T-helper 17 cell (primary cell): ENCODE results near the gene APOO. TPM values are rescaled to one million over a fixed set of nuclear protein-coding genes. Genes with fewer than 3 reads are reported as not detected.
"Not testable (repeated sequence)": the region's sequence is repeated elsewhere in the genome, so short reads cannot be mapped to it uniquely, and the experiment has no call there.

Experiments used
- ATAC-seq: fragments of 150-1000 bp; cut with Tn5 transposase; 2 replicates; pipeline ENCODE4 v1.10.0; 2021; ENCODE audit warnings: mild to moderate bottlenecking, moderate library complexity
- DNase-seq, 3 donors: peaks; one replicate each; pipeline versions ENCODE4 v3.0.0 to v3.0.0-alpha.2; 2020 to 2021
- H3K9me3 ChIP-seq: one replicate; pipeline ENCODE4 v1.7.0; 2013; ENCODE audit warnings: low read length, mild to moderate bottlenecking; ENCODE audit not compliant: control insufficient read depth, poor library complexity, severe bottlenecking
- H3K27ac Mint-ChIP-seq: one replicate; pipeline ENCODE4 v1.8.0; 2022; ENCODE audit warnings: mild to moderate bottlenecking, moderate library complexity, mixed read lengths
- H3K27me3 Mint-ChIP-seq: one replicate; pipeline ENCODE4 v1.8.0; 2022; ENCODE audit warnings: mixed read lengths
- H3K36me3 Mint-ChIP-seq: one replicate; pipeline ENCODE4 v1.8.0; 2022; ENCODE audit warnings: low read depth, mixed read lengths
- H3K4me1 Mint-ChIP-seq: one replicate; pipeline ENCODE4 v1.8.0; 2022; ENCODE audit warnings: mild to moderate bottlenecking, mixed read lengths
- H3K4me3 Mint-ChIP-seq: one replicate; pipeline ENCODE4 v1.8.0; 2022; ENCODE audit warnings: mild to moderate bottlenecking, moderate library complexity, mixed read lengths
- total RNA-seq, 4 donors: library from RNA in 2 of 4; stranded (reverse) in 2 of 4; gene quantifications; one replicate each; pipeline ENCODE4 v1.2.3 and lab custom pipeline; 2022 to 2026

Gene APOO
- total RNA-seq, 2 donors from 2014 or later, result 10.9 to 14.9 TPM

GRCh38 chrX:23870041-23870440, 37.7 kb downstream of the APOO start:
- DNase-seq (no peak), ATAC-seq (no peak)
- Mint-ChIP-seq H3K4me3 (no peak overlapping the region), H3K4me1 (peaks cover 2% of the 10 kb centered on the region), H3K27ac (no peak overlapping the region), H3K27me3 (no peaks in the 10 kb centered on the region), H3K36me3 (peaks cover 3% of the 10 kb centered on the region)
- no peaks in the 10 kb centered on the region for H3K9me3 ChIP-seq

DNA sequence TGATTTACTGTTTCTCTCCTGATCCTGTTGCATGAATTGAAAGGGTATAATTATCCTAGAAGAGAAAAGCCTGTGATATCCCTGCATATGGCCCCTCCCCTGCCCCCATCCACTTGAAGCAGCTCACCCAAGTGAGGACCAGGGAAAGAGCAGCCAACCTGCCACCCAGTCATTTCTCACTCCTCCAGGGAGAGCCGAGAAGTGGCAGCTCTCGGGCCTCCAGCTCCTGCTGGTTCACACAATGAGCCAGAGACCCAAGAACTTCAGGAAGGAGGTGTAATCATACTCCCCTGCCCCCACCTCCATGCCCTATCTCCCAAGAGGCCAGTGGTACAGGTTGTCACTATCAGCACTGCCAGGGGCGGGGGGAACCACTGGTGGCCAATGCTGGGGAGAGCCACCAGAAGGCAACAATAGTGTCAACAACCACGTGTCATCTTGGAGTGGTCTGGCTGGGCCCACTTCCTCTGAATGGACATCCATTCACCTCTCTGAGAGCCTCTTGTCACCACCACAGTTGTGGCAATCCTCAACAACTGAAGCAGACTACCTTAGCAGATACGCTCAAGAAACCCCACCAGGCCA, 42.9 kb downstream of the APOO start:
- Mint-ChIP-seq H3K4me3 (no peak overlapping the region), H3K4me1 (peaks cover 3% of the 10 kb centered on the region), H3K27ac (no peak overlapping the region), H3K36me3 (no peaks in the 10 kb centered on the region), H3K27me3 (no peaks in the 10 kb centered on the region)
- no peaks in the 10 kb centered on the region for H3K9me3 ChIP-seq
- no peak for ATAC-seq
- no peak for DNase-seq

- H3K27ac Mint-ChIP-seq, DNase-seq, H3K9me3 ChIP-seq, H3K4me3 Mint-ChIP-seq, H3K27me3 Mint-ChIP-seq, H3K36me3 Mint-ChIP-seq, ATAC-seq, H3K4me1 Mint-ChIP-seq: not testable (repeated sequence)
These were observed 45.8 kb downstream of the APOO start for GRCh38 chrX:23861952-23862351.

DNA sequence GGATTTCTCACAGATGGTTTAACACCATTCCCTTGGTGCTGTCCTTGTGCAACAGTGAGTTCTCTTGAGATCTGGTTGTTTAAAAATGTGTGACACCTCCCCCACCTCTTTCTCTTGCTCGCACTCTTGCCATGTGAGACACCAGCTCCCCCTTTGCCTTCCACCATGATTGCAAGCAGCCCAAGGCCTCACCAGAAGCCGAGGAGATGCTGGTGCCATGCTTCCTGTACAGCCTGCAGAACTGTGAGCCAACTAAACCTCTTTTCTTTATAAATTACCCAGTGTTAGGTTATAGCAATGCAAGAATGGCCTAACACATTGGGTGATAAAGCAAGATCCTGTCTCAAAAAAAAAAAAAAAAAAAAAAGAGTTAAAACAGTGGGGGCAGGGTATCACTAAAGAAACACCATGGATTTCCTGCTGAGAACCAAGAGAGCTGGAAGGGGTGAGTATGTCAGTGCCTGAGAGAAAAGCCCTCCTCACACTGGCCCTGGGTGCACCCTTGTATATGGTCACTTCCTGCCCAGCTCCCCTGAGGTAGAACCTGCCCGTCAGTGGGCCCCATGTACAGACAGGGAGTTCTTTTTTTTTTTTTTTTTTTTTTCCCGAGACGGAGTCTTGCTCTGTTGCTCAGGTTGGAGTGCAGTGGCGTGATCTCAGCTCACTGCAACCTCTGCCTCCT, 46.4 kb downstream of the APOO start:
- Mint-ChIP-seq H3K4me1 (peaks cover 3% of the 10 kb centered on the region), H3K27me3 (no peaks in the 10 kb centered on the region), H3K27ac (no peak overlapping the region), H3K4me3 (no peak overlapping the region), H3K36me3 (no peaks in the 10 kb centered on the region)
- DNase-seq (no peak), ATAC-seq (no peak)
- no peaks in the 10 kb centered on the region for H3K9me3 ChIP-seq

DNA sequence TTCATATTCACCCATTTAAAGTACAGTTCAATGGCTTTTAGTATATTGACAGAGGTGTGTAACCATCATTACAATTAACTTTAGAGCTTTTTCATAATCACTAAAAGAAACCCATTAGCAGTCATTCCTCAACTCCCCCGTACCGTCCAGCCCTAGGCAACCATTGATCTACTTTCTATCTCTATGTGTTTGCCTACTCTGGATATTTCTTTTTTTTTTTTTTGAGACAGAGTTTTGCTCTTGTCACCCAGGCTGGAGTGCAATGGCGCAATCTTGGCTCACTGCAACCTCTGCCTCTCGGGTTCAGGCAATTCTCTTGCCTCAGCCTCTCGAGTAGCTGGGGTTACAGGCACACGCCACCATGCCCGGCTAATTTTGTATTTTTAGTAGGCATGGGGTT, 48.5 kb downstream of the APOO start:
- ATAC-seq, H3K4me1 Mint-ChIP-seq, H3K4me3 Mint-ChIP-seq, H3K36me3 Mint-ChIP-seq, DNase-seq, H3K27ac Mint-ChIP-seq, H3K9me3 ChIP-seq, H3K27me3 Mint-ChIP-seq: not testable (repeated sequence)

GRCh38 chrX:23857935-23858334, 49.8 kb downstream of the APOO start:
- no peaks in the 10 kb centered on the region for H3K36me3 Mint-ChIP-seq
- no peak for DNase-seq
- H3K27ac Mint-ChIP-seq, result peak overlapping the region; percentile 54

GRCh38 chrX:23857363-23857762, 50.4 kb downstream of the APOO start:
- no peak overlapping the region for H3K27ac Mint-ChIP-seq
- no peaks in the 10 kb centered on the region for H3K27me3 Mint-ChIP-seq
- no peak overlapping the region for H3K4me3 Mint-ChIP-seq
- no peaks in the 10 kb centered on the region for H3K9me3 ChIP-seq
- H3K4me1 Mint-ChIP-seq, result peaks cover 1% of the 10 kb centered on the region
- H3K36me3 Mint-ChIP-seq, result no peaks in the 10 kb centered on the region
- ATAC-seq, result no peak
- DNase-seq, result no peak

More at GRCh38 chrX:23857935-23858334, 49.8 kb downstream of the APOO start:
- Mint-ChIP-seq H3K4me1 (peaks cover 3% of the 10 kb centered on the region), H3K4me3 (no peak overlapping the region), H3K27me3 (no peaks in the 10 kb centered on the region)
- no peaks in the 10 kb centered on the region for H3K9me3 ChIP-seq
- no peak for ATAC-seq

GRCh38 chrX:23855569-23855968, 52.2 kb downstream of the APOO start:
- no peaks in the 10 kb centered on the region for H3K36me3 Mint-ChIP-seq
- DNase-seq (no peak), ATAC-seq (no peak)
- no peaks in the 10 kb centered on the region for H3K27me3 Mint-ChIP-seq
- no peak overlapping the region for H3K4me3 Mint-ChIP-seq
- H3K27ac Mint-ChIP-seq, result no peak overlapping the region
- H3K9me3 ChIP-seq, result no peaks in the 10 kb centered on the region
- no peaks in the 10 kb centered on the region for H3K4me1 Mint-ChIP-seq

DNA sequence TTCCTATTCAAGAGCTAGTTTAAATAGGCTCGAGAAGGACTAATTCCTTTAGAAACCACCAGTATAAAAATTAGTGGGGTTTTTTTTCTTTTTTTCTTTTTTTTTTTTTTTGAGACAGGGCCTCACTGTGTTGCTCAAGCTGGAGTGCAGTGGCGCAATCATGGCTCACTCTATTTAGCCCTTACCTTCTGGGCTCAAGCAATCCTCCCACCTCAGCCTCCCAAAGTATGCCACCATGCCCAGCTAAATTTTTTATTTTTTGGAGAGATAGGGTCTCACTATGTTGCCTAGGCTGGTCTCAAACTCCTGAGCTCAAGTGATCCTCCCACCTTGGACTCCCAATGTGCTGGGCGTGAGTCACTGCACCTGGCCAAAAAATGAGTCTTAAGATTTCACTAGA, 52.8 kb downstream of the APOO start:
- H3K9me3 ChIP-seq, result no peaks in the 10 kb centered on the region
- no peaks in the 10 kb centered on the region for H3K27me3 Mint-ChIP-seq
- H3K4me1 Mint-ChIP-seq, result no peaks in the 10 kb centered on the region
- H3K4me3 Mint-ChIP-seq, result no peak overlapping the region
- H3K36me3 Mint-ChIP-seq, result no peaks in the 10 kb centered on the region
- ATAC-seq (no peak), DNase-seq (no peak)
- no peak overlapping the region for H3K27ac Mint-ChIP-seq

GRCh38 chrX:23854122-23854521, 53.6 kb downstream of the APOO start:
- ATAC-seq, result no peak
- H3K36me3 Mint-ChIP-seq, result no peaks in the 10 kb centered on the region
- H3K27me3 Mint-ChIP-seq, result no peaks in the 10 kb centered on the region
- H3K4me3 Mint-ChIP-seq, result no peak overlapping the region
- H3K27ac Mint-ChIP-seq, result no peak overlapping the region
- no peaks in the 10 kb centered on the region for H3K4me1 Mint-ChIP-seq
- H3K9me3 ChIP-seq, result no peaks in the 10 kb centered on the region
- no peak for DNase-seq

- no peaks in the 10 kb centered on the region for H3K27me3 Mint-ChIP-seq
- DNase-seq (no peak), ATAC-seq (no peak)
- H3K27ac Mint-ChIP-seq, result no peak overlapping the region
- H3K36me3 Mint-ChIP-seq, result no peaks in the 10 kb centered on the region
- no peaks in the 10 kb centered on the region for H3K4me1 Mint-ChIP-seq
- no peaks in the 10 kb centered on the region for H3K9me3 ChIP-seq
- H3K4me3 Mint-ChIP-seq, result no peak overlapping the region
These were observed 56.2 kb downstream of the APOO start for GRCh38 chrX:23851544-23851943.

DNA sequence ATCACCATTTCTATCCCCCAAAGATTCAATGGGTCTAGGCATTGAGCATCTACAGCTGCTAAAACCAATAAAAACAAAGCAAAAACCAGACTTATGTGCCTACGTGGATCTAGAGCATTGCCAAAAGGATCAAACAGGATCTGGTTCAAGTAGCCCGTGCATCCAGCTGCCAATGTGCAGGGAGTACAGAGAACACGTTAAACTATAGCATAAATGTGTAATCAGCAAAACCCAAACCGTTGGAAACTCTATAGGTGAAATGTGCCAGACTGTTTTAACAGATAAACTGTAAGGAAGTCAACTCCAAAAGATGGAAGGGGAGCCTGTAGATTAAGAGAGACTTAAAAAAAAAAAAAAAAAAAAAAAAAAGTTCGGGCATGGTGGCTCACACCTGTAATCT, 58.5 kb downstream of the APOO start:
- no peaks in the 10 kb centered on the region for H3K27me3 Mint-ChIP-seq
- no peak overlapping the region for H3K27ac Mint-ChIP-seq

DNA sequence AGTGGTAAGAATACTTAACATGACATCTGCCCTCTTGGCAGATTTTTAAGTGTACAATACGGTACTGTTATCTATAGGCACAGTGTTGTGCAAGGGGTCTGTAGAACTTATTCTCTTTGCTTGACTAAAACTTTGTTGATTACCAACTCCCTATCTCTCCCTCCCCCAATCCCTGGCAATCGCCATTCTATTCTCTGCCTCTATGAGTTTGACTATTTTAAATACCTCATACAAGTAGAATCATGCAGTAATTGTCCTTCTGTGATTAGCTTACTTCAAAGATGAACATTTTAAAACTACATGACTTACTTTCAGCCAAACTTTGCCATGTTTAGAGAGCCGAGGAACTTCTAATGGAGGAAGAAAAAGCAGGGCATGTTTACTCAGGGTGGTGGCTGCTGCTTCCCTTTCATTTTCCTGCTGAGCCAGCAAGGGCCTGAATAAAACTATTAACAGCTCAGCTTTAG, 62.4 kb downstream of the APOO start:
- H3K4me1 Mint-ChIP-seq, result no peaks in the 10 kb centered on the region

More for the DNA sequence above, 58.5 kb downstream of the APOO start:
- ATAC-seq (no peak), DNase-seq (no peak)
- no peaks in the 10 kb centered on the region for H3K9me3 ChIP-seq
- no peaks in the 10 kb centered on the region for H3K36me3 Mint-ChIP-seq
- H3K4me3 Mint-ChIP-seq, result no peak overlapping the region
- H3K4me1 Mint-ChIP-seq, result no peaks in the 10 kb centered on the region

More for the DNA sequence above, 62.4 kb downstream of the APOO start:
- H3K27ac Mint-ChIP-seq, result no peak overlapping the region
- ATAC-seq (no peak), DNase-seq (no peak)
- no peaks in the 10 kb centered on the region for H3K27me3 Mint-ChIP-seq
- H3K4me3 Mint-ChIP-seq, result no peak overlapping the region
- H3K9me3 ChIP-seq, result no peaks in the 10 kb centered on the region
- H3K36me3 Mint-ChIP-seq, result no peaks in the 10 kb centered on the region
